Gastrocnemius medialis (tissue), 4 donors: ENCODE results near the gene MTMR8.

Experiments
- POLR2A ChIP-seq, 2 donors: fragments of 450-650 bp; IDR thresholded peaks; one replicate each; pipeline ENCODE4 v1.6.1; 2017; ENCODE audit warnings: antibody characterized with exemption in 2 of 2, mild to moderate bottlenecking in 2 of 2, moderate library complexity in 2 of 2
- TF ChIP-seq, protein P1 (sequence below), 5 experiments: fragments of 450-650 bp in 3 of 5; fragments of 200-600 bp in 2 of 5; sonication (generic) in 2 of 5; IDR thresholded peaks in 4 of 5; conservative IDR thresholded peaks in 1 of 5; 1 replicate in 4 of 5; 2 replicates in 1 of 5; pipeline ENCODE4 v1.5.1; 2016 to 2019; ENCODE audit warnings: antibody characterized with exemption in 5 of 5, mild to moderate bottlenecking in 3 of 5, moderate library complexity in 3 of 5

GRCh38 chrX:64398088-64398487, 2.8 kb upstream of the MTMR8 start:
- TF ChIP-seq, protein P1, sequence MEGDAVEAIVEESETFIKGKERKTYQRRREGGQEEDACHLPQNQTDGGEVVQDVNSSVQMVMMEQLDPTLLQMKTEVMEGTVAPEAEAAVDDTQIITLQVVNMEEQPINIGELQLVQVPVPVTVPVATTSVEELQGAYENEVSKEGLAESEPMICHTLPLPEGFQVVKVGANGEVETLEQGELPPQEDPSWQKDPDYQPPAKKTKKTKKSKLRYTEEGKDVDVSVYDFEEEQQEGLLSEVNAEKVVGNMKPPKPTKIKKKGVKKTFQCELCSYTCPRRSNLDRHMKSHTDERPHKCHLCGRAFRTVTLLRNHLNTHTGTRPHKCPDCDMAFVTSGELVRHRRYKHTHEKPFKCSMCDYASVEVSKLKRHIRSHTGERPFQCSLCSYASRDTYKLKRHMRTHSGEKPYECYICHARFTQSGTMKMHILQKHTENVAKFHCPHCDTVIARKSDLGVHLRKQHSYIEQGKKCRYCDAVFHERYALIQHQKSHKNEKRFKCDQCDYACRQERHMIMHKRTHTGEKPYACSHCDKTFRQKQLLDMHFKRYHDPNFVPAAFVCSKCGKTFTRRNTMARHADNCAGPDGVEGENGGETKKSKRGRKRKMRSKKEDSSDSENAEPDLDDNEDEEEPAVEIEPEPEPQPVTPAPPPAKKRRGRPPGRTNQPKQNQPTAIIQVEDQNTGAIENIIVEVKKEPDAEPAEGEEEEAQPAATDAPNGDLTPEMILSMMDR (IDR thresholded peaks at IDR 0.05 in 4 of 5, conservative IDR thresholded peaks at IDR 0.05 in 1 of 5): no peak
- TF ChIP-seq POLR2A (IDR thresholded peaks at IDR 0.05): no peak
